HCT116 (cell line): ENCODE results near the gene NSMCE4A.

Experiments
- JUND ChIP-seq: IDR thresholded peaks from 2 replicates; pipeline ENCODE4 v1.6.1; 2012
- POLR2A ChIP-seq: IDR thresholded peaks from 2 replicates; pipeline ENCODE4 v1.7.0; 2011; ENCODE audit warnings: borderline replicate concordance; ENCODE audit not compliant: insufficient read depth, insufficient read length; ENCODE audit errors: extremely low read depth
- TF ChIP-seq, protein P1 (sequence below), 3 experiments: fragments of 200-600 bp in 1 of 3; sonication (generic) in 1 of 3; IDR thresholded peaks in 2 of 3; conservative IDR thresholded peaks in 1 of 3; 2 replicates each; pipeline ENCODE4 v1.5.1; 2012 to 2017; ENCODE audit warnings: low read depth in 2 of 3, low read length in 2 of 3, antibody characterized with exemption in 1 of 3, borderline replicate concordance in 1 of 3, control low read depth in 1 of 3, mild to moderate bottlenecking in 1 of 3, mixed read lengths in 1 of 3, mixed run types in 1 of 3, moderate library complexity in 1 of 3; ENCODE audit not compliant: insufficient read depth in 1 of 3

DNA sequence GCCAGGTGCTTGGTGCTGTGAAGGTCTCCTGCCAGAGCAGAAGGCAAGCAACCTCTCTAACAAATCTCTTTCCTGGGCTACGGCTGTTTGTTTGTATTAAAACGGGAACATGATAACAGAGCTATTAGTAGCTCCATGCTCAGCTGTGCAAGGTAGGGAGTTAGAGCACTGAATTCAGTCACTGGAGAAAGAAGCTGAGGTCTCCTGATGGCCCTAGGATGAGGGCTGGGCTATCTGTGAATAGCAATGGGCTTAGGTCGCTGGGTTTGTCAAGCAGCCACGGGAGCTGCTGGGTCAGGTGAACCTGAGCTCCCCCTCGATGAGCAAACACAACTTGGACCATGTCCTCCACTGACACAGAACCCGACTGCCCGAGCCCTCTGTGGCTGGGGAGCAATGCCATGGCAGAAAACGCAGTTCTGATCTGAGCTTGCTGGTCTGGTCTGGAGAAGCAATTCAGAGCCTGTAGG is 38.3 kb upstream of the NSMCE4A start:
- TF ChIP-seq, protein P1, sequence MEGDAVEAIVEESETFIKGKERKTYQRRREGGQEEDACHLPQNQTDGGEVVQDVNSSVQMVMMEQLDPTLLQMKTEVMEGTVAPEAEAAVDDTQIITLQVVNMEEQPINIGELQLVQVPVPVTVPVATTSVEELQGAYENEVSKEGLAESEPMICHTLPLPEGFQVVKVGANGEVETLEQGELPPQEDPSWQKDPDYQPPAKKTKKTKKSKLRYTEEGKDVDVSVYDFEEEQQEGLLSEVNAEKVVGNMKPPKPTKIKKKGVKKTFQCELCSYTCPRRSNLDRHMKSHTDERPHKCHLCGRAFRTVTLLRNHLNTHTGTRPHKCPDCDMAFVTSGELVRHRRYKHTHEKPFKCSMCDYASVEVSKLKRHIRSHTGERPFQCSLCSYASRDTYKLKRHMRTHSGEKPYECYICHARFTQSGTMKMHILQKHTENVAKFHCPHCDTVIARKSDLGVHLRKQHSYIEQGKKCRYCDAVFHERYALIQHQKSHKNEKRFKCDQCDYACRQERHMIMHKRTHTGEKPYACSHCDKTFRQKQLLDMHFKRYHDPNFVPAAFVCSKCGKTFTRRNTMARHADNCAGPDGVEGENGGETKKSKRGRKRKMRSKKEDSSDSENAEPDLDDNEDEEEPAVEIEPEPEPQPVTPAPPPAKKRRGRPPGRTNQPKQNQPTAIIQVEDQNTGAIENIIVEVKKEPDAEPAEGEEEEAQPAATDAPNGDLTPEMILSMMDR (IDR thresholded peaks at IDR 0.05 in 2 of 3, conservative IDR thresholded peaks at IDR 0.05 in 1 of 3; ENCODE audit: borderline replicate concordance in 1 of 3, insufficient read depth in 1 of 3, low read depth in 2 of 3, low read length in 2 of 3) = no peak
- TF ChIP-seq JUND (no peak), POLR2A (no peak)
